ENCODE data around the gene ZNF248.

ZNF248 gene

DNA sequence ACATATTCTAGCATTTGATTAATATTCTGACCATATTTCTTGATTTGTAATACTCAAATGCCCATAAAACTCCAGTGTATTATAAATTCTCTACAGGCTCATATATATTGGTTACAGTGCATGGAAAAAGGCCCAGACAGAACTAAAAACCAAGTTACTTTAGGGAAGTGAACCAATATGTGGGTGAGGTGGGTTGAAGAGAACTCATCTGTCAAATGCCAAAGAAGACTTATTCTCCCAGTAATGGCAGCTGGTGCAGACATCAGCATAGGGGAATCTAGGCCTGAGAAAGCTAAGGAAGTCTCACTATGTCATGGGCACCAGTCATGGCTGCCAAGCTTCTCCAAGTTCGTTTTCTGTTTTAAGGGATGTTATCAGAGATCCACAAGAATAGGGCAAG, 30.6 kb downstream of the ZNF248 start:
- DNase-seq (ENCODE audit: low spot score), result no peak

DNA sequence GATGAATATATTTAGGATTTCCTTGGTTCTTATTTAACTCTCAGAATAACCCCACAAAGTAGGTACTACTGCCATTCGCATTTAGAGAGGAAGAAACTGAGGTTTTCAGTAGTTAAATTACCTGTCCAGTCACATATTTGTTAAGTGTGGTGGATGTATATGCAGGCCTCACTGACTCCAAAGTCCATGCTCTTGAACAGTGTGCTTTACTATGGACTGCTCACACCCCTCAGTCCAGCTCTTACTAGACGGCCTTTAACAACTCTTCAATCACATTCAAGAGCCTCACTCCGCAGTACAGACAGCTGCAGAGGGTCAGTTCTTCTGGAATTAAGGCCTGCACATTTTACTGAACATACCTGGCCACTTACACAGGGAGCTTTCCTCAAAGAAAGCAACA, 36.2 kb downstream of the ZNF248 start:
- DNase-seq (ENCODE audit: low spot score), result no peak

DNA sequence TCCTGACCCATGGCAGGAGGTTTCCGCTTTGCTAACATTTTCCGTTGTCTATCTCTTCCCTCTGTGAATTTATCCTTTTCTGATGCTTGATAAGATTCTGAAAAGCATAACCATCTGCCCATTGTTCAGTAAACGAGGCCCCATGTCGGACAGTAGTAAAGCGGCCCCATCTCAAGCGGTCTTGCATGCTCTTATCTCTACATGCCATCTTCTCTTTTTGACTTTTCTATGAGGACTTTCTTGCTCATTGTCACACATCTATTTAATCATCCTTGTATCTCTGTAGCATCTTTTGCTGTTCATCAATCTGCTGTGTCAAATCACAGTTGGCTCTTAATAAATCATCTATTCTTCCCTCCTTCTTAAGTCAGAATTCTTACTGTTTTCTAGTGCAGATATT, 37.6 kb downstream of the ZNF248 start:
- DNase-seq (ENCODE audit: low spot score), result no peak

- DNase-seq (ENCODE audit: low spot score), result no peak
Measured at GRCh38 chr10:37816290-37816689, 41.1 kb downstream of the ZNF248 start.

GRCh38 chr10:37813763-37814162, 43.6 kb downstream of the ZNF248 start:
- no peak for DNase-seq (ENCODE audit: low spot score)

DNA sequence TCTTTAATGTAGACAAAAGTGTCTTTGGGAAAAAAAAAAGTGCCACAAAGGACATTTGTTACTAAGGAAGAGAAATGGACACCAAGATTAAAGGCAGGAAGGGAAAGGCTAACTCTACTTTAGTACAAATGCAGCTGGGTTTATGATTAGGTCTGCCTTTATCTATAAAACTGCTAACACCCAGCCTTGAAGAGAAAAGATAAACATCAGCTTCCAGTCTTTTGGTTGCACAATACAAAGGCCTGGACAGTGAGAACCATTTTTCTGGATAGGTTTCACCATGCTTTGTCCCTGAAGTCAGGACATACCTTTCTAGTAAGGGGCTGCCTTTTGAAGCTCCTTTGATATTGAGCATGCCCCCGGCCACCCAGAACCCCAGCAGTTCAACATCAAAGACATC, 45.1 kb downstream of the ZNF248 start:
- DNase-seq (ENCODE audit: low spot score), result no peak

GRCh38 chr10:37803269-37803668, 54.1 kb downstream of the ZNF248 start:
- DNase-seq (ENCODE audit: low spot score), result no peak

- DNase-seq (ENCODE audit: low spot score), result no peak
Measured at GRCh38 chr10:37801557-37801956, 55.9 kb downstream of the ZNF248 start.

- no peak for DNase-seq (ENCODE audit: low spot score)
Measured at GRCh38 chr10:37794305-37794976, 63.0 kb downstream of the ZNF248 start.

DNA sequence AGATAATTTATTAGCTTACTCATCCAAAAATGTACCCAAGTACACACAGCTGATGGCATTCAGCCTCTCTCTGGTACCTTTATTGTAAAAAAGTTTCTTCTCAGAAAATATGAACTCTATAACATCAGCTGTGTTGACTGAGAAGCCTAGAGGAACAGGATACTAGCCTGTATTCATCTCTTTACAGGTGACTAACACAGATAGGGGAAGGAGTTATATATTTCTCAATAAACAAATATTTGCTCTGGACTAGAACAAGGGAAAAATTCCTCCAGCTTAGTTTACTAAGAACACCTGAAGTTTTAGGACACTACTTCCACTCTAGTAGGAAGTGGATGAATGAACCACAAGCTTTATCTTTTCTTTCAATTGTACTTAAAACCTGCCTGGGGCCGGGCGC, 67.8 kb downstream of the ZNF248 start:
- no peak for DNase-seq (ENCODE audit: low spot score)

DNA sequence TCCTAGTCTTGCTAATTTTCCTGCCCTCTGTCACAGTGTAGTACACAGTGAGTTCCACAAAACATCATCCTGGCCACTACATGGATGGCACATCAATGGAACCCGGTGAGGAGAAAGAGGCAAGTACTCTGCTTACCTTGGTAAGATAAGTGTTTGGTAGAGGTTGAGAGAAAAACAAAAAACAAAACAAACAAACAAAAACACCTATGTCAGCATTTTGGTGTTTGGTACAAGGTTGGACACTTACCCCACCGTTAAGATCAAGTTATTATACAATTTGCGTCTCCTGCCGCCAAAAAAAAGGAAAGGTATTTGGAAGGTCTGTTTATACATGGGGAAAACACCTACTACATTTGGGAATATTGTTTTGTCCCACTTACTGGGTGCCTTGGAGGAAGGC, 72.7 kb downstream of the ZNF248 start:
- no peak for DNase-seq (ENCODE audit: low spot score)

DNA sequence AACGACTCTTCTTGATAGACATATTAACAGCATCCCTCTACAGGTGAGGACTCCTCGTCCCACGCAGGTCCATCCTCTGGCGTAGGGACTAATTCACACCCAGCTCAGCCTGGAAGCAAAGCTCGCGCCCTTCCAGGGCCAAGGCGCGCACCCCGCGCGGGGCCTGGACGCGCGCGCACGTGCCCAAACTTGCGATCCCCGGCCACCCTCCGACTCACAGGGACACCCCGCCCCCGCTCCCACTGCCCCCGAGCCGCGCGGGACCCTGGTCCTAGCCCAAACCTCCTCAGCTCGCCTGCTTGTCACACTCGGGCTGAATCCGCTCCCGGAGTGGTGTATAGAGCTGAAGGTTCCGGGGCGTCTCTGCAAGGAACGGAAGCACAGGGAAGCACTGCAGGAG, 76.9 kb downstream of the ZNF248 start:
- DNase-seq (ENCODE audit: low spot score), result no peak

DNA sequence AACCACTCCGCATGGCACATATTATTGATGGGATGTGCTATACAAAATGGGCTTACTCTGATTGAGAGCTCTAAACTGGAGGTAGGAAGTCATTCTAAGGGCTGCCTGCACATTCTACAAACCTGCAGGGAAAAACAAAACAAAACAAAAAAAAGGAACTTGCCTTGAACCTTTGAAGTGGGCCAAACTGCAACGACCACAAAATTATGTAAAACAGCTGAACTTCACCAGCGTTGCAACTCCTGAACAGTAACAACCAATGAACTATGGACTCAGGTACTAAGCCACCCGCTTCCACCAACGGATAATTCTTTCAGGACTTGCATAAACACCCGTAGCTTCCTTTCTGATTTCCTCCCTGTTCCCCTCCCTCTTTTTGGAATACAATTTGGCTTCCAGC, 80.4 kb downstream of the ZNF248 start:
- DNase-seq (ENCODE audit: low spot score), result no peak

DNA sequence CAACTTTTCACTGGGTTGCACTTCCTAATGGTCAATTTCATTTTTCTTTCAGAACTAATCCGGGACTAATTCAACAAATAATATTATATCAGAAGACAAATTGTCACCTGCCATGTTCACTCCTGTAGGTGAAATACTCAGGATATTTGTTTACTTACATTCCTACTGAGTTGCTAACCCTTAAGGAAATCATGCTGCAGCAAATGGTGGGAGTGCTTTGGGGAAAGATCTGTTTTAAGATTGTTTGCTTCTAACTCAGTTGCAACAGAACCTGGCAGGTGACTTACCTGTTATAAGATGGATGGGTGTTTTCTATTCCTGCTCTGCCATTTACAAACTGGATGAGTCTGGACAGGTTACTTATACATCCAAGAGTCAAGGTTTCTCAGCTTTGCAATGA, 81.8 kb downstream of the ZNF248 start:
- no peak for DNase-seq (ENCODE audit: low spot score)

- no peak for DNase-seq (ENCODE audit: low spot score)
Measured at GRCh38 chr10:37774351-37774750, 83.1 kb downstream of the ZNF248 start.

- DNase-seq (ENCODE audit: low spot score), result no peak
Measured at GRCh38 chr10:37765216-37765615, 92.2 kb downstream of the ZNF248 start.

DNA sequence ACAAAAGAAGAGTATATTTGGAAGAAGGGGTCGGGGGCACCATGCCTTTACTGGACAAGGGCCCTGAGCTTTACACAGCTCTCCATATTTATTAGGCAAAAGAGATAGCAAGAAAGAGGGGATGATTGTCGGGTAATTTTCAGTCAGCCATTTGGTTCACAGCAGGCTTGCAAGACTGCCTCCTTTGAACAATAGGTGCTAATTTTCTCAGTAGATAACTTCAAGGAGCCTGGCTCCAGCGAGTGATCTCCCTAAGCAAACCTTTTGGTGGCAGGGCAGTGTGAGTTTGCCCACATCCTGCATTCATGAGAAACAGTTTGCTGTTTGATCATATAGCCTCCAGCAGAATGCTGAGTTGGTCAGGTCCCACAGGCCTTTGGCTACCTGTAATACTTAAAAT, 94.3 kb downstream of the ZNF248 start:
- no peak for DNase-seq (ENCODE audit: low spot score)

DNA sequence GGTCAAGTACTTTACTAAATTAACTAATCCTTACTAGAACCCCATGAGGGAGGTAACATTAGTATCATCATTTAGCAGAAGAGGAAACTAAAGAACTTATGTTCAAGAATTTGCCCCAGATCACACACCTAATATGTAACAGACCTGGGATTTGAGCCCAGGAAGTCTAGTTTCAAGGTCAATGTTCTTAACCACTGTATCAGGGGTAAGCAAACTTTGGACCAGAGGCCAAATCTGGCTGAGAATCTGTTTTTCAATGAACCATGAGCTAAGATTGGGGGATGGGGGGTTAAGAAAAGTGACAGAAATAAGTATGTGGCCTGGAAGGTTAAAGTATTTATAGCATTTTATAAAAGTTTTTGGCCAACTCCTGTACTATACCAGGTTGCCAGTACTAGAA, 95.1 kb downstream of the ZNF248 start:
- no peak for DNase-seq (ENCODE audit: low spot score)

GRCh38 chr10:37760817-37761216, 96.6 kb downstream of the ZNF248 start:
- no peak for DNase-seq (ENCODE audit: low spot score)

DNA sequence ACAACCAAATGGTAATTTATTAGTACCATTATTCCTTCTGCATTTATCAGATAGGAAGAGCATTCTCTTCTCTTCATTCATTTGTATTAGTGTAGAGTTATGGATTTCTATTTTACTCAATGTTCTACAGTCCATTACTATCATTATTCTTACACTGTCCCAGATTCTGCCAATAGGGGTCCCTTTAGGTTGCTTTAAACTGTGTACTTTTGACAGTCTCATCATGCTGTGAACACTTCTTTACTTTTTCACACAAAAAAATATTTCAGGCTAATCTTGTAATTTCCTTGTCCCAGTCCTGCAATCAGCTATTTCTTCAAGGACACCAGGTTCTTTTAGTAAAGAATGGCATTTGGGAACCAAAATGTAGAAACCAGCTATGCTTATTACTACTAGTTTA, 99.3 kb downstream of the ZNF248 start:
- no peak for DNase-seq (ENCODE audit: low spot score)

DNA sequence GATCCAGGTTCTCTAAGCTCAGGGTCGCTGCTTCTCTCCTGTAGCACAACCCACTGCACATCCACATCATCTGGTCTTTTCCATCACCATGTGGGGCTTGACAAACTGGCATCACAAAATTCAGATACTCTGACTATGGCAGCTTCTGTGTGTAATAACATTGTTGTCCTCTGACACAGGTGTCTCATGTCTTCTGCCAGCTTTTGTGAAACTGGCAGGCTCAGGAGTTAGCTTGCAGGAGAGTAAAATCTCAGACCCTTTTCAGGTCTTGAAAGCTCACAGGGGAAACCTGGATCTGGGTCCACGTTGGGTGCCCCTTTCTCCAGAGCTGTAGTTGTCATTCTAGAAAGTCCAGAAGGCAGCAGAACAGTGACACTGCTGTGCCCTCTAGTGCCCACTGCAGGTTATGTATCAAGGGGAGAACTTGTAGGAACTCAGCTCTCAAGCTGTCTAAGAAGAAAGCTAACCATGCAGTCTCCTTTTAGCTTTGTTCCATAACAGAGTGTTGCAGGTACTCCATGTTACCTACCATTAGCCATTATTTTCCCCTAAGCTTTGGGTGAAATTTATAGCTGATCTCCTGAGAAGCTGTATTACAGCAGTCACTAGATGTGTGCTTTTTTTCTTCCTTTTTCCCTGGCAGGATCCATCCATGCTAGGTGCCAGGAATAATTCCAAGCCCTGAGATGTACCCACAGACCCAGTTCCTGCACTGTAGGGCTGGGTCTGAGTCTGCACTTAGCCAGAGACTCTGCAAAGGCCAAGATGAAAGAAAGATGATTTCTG, 102.7 kb downstream of the ZNF248 start:
- DNase-seq (ENCODE audit: low spot score), result peak; percentile 48

GRCh38 chr10:37752334-37752875, 105.0 kb downstream of the ZNF248 start:
- no peak for DNase-seq (ENCODE audit: low spot score)

DNA sequence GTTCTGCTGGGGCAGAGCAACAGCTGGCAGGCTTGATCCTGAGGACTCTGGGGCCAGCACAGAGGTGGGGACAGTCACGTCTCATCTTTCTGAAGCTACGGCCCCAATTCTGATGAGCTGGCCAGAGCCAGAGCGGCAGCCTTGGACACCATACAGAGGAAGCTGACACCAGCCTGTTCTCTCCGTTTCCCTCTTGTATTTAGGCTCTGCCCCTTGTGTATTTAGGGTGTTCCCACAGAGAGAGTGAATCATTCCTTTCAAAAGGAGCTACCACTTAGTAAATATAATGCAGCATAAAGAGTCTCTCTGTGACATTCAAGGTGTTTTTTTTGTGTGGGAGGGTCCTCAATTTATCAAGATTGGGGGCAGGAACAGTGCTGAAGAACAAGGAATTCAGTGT, 109.2 kb downstream of the ZNF248 start:
- DNase-seq (ENCODE audit: low spot score), result no peak
